ENCODE results near the gene CCL27. TPM values are rescaled to one million over a fixed set of nuclear protein-coding genes. Genes with fewer than 3 reads are reported as not detected.

Gene CCL27
- total RNA-seq, 4 donors from 2014 or later, result not detected

GRCh38 chr9:34628656-34629490, 33.6 kb downstream of the CCL27 start, which contains the start of gene ARID3C:
Gene ARID3C, minus strand, starts transcription at chr9:34629066. Its CDS starts 1,052 bp downstream, at chr9:34628014.
- TF ChIP-seq EP300 (IDR thresholded peaks at IDR 0.05), result no peak
- no peak for TF ChIP-seq POLR2AphosphoS5 (IDR thresholded peaks at IDR 0.05)
- TF ChIP-seq POLR2A (IDR thresholded peaks at IDR 0.05; ENCODE audit: low read depth), result no peak
- TF ChIP-seq CTCF (IDR thresholded peaks at IDR 0.05), result no peak
- no peaks in the 10 kb centered on the region for H3K9me3 ChIP-seq
- H3K27me3 ChIP-seq, result peaks cover 0 to 68% (median 51%) of the 10 kb centered on the region in 4 donors
- peak within 1 kb of the TSS; percentile 47 to 64 (median 52) for H3K4me3 ChIP-seq
- H3K36me3 ChIP-seq, result no peaks in the 10 kb centered on the region
- intact Hi-C loops (cut with DNase I), result no loop called here
- H3K4me1 ChIP-seq, result peaks cover 9 to 29% (median 24%) of the 10 kb centered on the region in 4 donors
- 3% methylated on average over 32 of the region's 69 CpGs for WGBS
- DNase-seq (ENCODE audit: extremely low spot score), result no peak
- H3K27ac ChIP-seq (replicated peaks in 1 of 4), result no peak within 1 kb of the TSS

- H3K4me3 ChIP-seq, result peak overlapping the region; percentile 47 to 64 (median 52)
- no peak for DNase-seq (ENCODE audit: extremely low spot score)
- intact Hi-C loops (cut with DNase I), result no loop called here
- no peaks in the 10 kb centered on the region for H3K9me3 ChIP-seq
- TF ChIP-seq CTCF (IDR thresholded peaks at IDR 0.05) (no peak), POLR2A (IDR thresholded peaks at IDR 0.05; ENCODE audit: low read depth) (no peak), EP300 (IDR thresholded peaks at IDR 0.05) (no peak), POLR2AphosphoS5 (IDR thresholded peaks at IDR 0.05) (no peak)
- H3K27ac ChIP-seq (replicated peaks in 1 of 4), result no peak overlapping the region
- peaks cover 14 to 38% (median 29%) of the 10 kb centered on the region in 4 donors for H3K4me1 ChIP-seq
- WGBS, result 46% methylated on average over 19 of the region's 20 CpGs
- H3K36me3 ChIP-seq, result no peaks in the 10 kb centered on the region
- H3K27me3 ChIP-seq, result peaks cover 0 to 77% (median 60%) of the 10 kb centered on the region in 4 donors
These were observed 34.5 kb downstream of the CCL27 start for GRCh38 chr9:34627716-34628655.

DNA sequence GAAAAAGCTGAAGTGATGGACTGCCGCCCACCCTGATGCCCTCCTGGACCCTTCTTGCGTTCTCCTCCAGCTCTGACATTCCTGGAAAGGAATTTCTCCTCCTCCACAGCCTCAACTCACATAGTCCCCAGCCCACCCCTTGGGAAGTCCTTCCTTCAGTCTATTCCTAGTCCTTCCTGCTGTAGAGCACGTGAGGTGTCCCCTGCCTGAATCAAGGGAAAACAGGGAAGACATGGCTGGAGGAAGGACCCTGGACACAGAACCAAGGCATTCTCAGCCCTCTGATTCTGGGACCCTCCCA, 37.3 kb downstream of the CCL27 start:
- H3K9me3 ChIP-seq, result no peaks in the 10 kb centered on the region
- intact Hi-C loops (cut with DNase I), result no loop called here
- TF ChIP-seq POLR2A (IDR thresholded peaks at IDR 0.05; ENCODE audit: low read depth), result no peak
- no peak for TF ChIP-seq POLR2AphosphoS5 (IDR thresholded peaks at IDR 0.05)
- no peak for TF ChIP-seq CTCF (IDR thresholded peaks at IDR 0.05)
- no peak for TF ChIP-seq EP300 (IDR thresholded peaks at IDR 0.05)
- 75% methylated on average over 3 of the region's 3 CpGs for WGBS
- no peak overlapping the region for H3K27ac ChIP-seq (replicated peaks in 1 of 4)
- DNase-seq (ENCODE audit: extremely low spot score), result no peak
- H3K36me3 ChIP-seq, result no peaks in the 10 kb centered on the region
- peaks cover 0 to 86% (median 66%) of the 10 kb centered on the region in 4 donors for H3K27me3 ChIP-seq
- H3K4me1 ChIP-seq, result peaks cover 18 to 45% (median 36%) of the 10 kb centered on the region in 4 donors
- no peak overlapping the region for H3K4me3 ChIP-seq

GRCh38 chr9:34624475-34625185, 37.8 kb downstream of the CCL27 start:
- H3K4me3 ChIP-seq, result no peak overlapping the region

More at GRCh38 chr9:34624475-34625185, 37.8 kb downstream of the CCL27 start:
- no peak for DNase-seq (ENCODE audit: extremely low spot score)
- Histone ChIP-seq H3K9me3 (no peaks in the 10 kb centered on the region), H3K36me3 (no peaks in the 10 kb centered on the region), H3K27ac (replicated peaks in 1 of 4) (no peak overlapping the region), H3K4me1 (peaks cover 21 to 50% (median 39%) of the 10 kb centered on the region in 4 donors), H3K27me3 (peaks cover 0 to 81% (median 65%) of the 10 kb centered on the region in 4 donors)
- intact Hi-C loops (cut with DNase I), result no loop called here
- WGBS, result 25% methylated on average over 22 of the region's 39 CpGs
- TF ChIP-seq CTCF (IDR thresholded peaks at IDR 0.05), result no peak
- TF ChIP-seq POLR2AphosphoS5 (IDR thresholded peaks at IDR 0.05), result no peak
- no peak for TF ChIP-seq POLR2A (IDR thresholded peaks at IDR 0.05; ENCODE audit: low read depth)
- no peak for TF ChIP-seq EP300 (IDR thresholded peaks at IDR 0.05)
